Neuronal stem cell (in vitro differentiated cells): Measurements from ENCODE around the gene RAB10.

Experiments
- DNase-seq: peaks from one replicate; pipeline ENCODE4 v3.0.0-alpha.2; 2013; ENCODE audit warnings: low spot score
- H2AFZ ChIP-seq: one replicate; pipeline ENCODE4 v1.6.1; 2013; ENCODE audit warnings: mild to moderate bottlenecking, low read length, inconsistent platforms
- H2AK5ac ChIP-seq: 2 replicates; pipeline ENCODE4 v1.6.1; 2013; ENCODE audit warnings: low read depth, mild to moderate bottlenecking, inconsistent platforms, low read length, moderate library complexity, mixed read lengths
- H2BK120ac ChIP-seq: 2 replicates; pipeline ENCODE4 v1.6.1; 2013; ENCODE audit warnings: low read depth, mild to moderate bottlenecking, inconsistent platforms, low read length, moderate library complexity, mixed read lengths
- H2BK12ac ChIP-seq: one replicate; pipeline ENCODE4 v1.6.1; 2013; ENCODE audit warnings: low read length, inconsistent platforms
- H2BK15ac ChIP-seq: 2 replicates; pipeline ENCODE4 v1.6.1; 2013; ENCODE audit warnings: mild to moderate bottlenecking, low read length, inconsistent platforms, mixed read lengths
- H2BK5ac ChIP-seq: one replicate; pipeline ENCODE4 v1.6.1; 2013; ENCODE audit warnings: inconsistent platforms, mild to moderate bottlenecking, low read length, moderate library complexity
- H3K14ac ChIP-seq: one replicate; pipeline ENCODE4 v1.6.1; 2013; ENCODE audit warnings: low read length, inconsistent platforms
- H3K18ac ChIP-seq: 2 replicates; pipeline ENCODE4 v1.6.1; 2013; ENCODE audit warnings: low read length, inconsistent platforms
- H3K23ac ChIP-seq: 2 replicates; pipeline ENCODE4 v1.6.1; 2013; ENCODE audit warnings: low read depth, mild to moderate bottlenecking, mixed read lengths, low read length, inconsistent platforms; ENCODE audit not compliant: poor library complexity
- H3K27ac ChIP-seq: replicated peaks from 3 replicates; pipeline ENCODE4 v1.5.1; 2013; ENCODE audit warnings: low read length, inconsistent platforms
- H3K27me3 ChIP-seq, 3 experiments: 2 replicates each; pipeline ENCODE4 v1.6.1; 2013; ENCODE audit warnings: low read length in 3 of 3, mild to moderate bottlenecking in 2 of 3, inconsistent platforms in 1 of 3, low read depth in 1 of 3, mixed read lengths in 1 of 3, moderate library complexity in 1 of 3; ENCODE audit not compliant: control insufficient read depth in 3 of 3, insufficient read depth in 3 of 3
- H3K36me3 ChIP-seq, 2 donors: replicated peaks in 1 of 2; 2 replicates each; pipeline ENCODE4 v1.6.1; 2013; ENCODE audit warnings: low read length in 2 of 2; ENCODE audit not compliant: control insufficient read depth in 2 of 2, insufficient read depth in 2 of 2
- H3K4ac ChIP-seq: 2 replicates; pipeline ENCODE4 v1.6.1; 2013; ENCODE audit warnings: inconsistent platforms, mild to moderate bottlenecking, low read length, moderate library complexity
- H3K4me1 ChIP-seq, 2 donors: 1 replicate in 1 of 2; 2 replicates in 1 of 2; pipeline ENCODE4 v1.6.1; 2013; ENCODE audit warnings: low read length in 2 of 2, low read depth in 1 of 2; ENCODE audit not compliant: control insufficient read depth in 2 of 2, insufficient read depth in 1 of 2
- H3K4me2 ChIP-seq: one replicate; pipeline ENCODE4 v1.6.1; 2013; ENCODE audit warnings: mild to moderate bottlenecking, low read length, inconsistent platforms; ENCODE audit not compliant: insufficient read depth, poor library complexity, severe bottlenecking
- H3K4me3 ChIP-seq, 2 donors: 2 replicates each; pipeline ENCODE4 v1.5.1; 2013; ENCODE audit warnings: low read length in 2 of 2, mild to moderate bottlenecking in 2 of 2, inconsistent platforms in 1 of 2, moderate library complexity in 1 of 2
- H3K79me1 ChIP-seq: one replicate; pipeline ENCODE4 v1.6.1; 2013; ENCODE audit warnings: low read depth, mild to moderate bottlenecking, inconsistent platforms, low read length, moderate library complexity
- H3K9ac ChIP-seq: one replicate; pipeline ENCODE4 v1.6.1; 2013; ENCODE audit warnings: mild to moderate bottlenecking, low read depth, low read length, inconsistent platforms; ENCODE audit not compliant: poor library complexity
- H3K9me3 ChIP-seq, 2 donors: replicated peaks in 1 of 2; 2 replicates each; pipeline versions ENCODE3 to v1.6.1; 2013; ENCODE audit warnings: low read length in 2 of 2, mild to moderate bottlenecking in 2 of 2, inconsistent platforms in 1 of 2, low read depth in 1 of 2, mixed read lengths in 1 of 2, moderate library complexity in 1 of 2; ENCODE audit not compliant: control insufficient read depth in 2 of 2, insufficient read depth in 1 of 2
- H4K8ac ChIP-seq: one replicate; pipeline ENCODE4 v1.6.1; 2013; ENCODE audit warnings: low read depth, mild to moderate bottlenecking, inconsistent platforms, low read length, moderate library complexity
- H4K91ac ChIP-seq: one replicate; pipeline ENCODE4 v1.6.1; 2013; ENCODE audit warnings: low read length, low read depth, mild to moderate bottlenecking, inconsistent platforms; ENCODE audit not compliant: poor library complexity
- WGBS, 2 donors: extraction: QIAGEN DNeasy Blood & Tissue Kit; methylation state at CpG; one replicate each; pipeline ENCODE4 v1.1.7; 2013; ENCODE audit warnings: missing lambda C conversion rate in 2 of 2, mixed read lengths in 1 of 2; ENCODE audit not compliant: insufficient read length in 2 of 2, insufficient replicate concordance in 1 of 2; ENCODE audit errors: extremely low coverage in 2 of 2; 5-methylcytosine and 5-hydroxymethylcytosine counted together

RAB10 gene

DNA sequence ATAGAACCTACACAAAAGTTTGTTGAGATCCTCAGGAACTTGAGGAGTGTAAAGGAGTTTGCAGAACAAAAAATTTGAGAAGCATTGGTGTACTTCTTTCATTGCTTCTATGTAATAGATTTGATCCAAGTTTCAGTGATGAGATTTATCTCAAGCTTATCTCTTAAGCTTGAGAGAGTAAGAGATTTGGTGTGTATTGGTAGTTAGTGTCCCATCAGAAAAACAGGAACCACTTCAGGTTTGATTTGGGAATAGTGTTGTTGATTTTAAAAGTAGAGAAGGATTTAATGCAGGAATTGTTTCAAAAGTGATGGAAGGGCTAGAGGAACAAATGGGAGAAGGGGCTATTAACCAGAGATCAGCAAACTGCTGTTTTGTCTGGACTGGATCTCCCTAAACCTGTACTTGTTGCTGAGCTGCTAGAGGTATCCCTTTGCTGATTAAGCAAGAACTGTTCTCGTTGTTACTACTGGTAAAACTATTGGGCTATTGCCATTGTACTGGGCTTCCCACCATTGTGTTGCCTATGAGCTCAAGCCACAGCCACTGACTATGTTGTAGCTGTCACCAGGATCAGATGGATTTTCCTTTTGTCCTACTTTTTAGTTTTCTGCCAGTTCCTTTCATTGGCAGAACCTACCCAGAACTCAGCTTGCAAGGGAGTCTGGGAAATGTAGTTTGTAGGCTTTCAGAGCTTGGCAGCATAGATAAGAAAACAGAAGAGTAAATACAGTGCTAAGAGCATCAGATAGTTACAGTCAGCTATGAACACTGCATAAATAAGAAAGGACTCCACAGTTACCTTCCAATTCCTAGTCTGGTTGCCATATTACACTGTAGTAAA is 39.3 kb downstream of the RAB10 start:
- Histone ChIP-seq H3K23ac (no peak overlapping the region), H3K27ac (no peak overlapping the region), H3K79me1 (peaks cover 6% of the 10 kb centered on the region)

DNA sequence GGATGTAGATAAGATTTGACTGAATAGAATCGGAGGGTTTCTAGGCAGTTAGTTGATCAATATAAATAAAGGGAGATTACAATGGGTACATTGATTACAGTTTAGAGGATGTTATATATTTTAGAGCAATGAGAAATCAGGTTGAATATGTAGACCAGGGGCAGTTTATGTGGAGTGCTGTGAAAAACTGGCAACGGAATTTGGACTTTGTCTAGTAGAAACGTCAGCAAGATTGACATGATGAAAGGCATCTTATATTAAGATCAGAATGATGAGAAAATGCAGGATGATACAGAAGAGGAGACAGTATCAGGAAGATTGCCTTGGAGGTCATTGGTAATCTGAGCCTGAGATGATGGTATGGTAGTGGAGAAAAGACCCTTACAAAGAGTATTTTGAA is 39.9 kb downstream of the RAB10 start:
- H3K9me3 ChIP-seq = peaks cover 0 to 2% of the 10 kb centered on the region in 2 donors
- no CpG with 5 or more reads among the region's 3 CpGs for WGBS, 2 donors

More for the DNA sequence above, 39.3 kb downstream of the RAB10 start:
- Histone ChIP-seq H4K91ac (no peak overlapping the region), H3K4me1 (peaks cover 2 to 4% of the 10 kb centered on the region in 2 donors), H3K9me3 (no peaks in the 10 kb centered on the region), H3K4me3 (no peak overlapping the region), H3K14ac (no peak overlapping the region), H2BK15ac (no peak overlapping the region), H3K27me3 (no peaks in the 10 kb centered on the region), H3K18ac (no peak overlapping the region), H2AFZ (no peak overlapping the region), H2AK5ac (no peak overlapping the region), H2BK5ac (no peak overlapping the region), H3K9ac (no peak overlapping the region), H3K4ac (no peak overlapping the region), H4K8ac (no peak overlapping the region), H2BK12ac (no peak overlapping the region), H3K4me2 (no peak overlapping the region), H2BK120ac (no peak overlapping the region), H3K36me3 (no peaks in the 10 kb centered on the region)
- DNase-seq = no peak
- no CpG with 5 or more reads among the region's 1 CpG for WGBS, 2 donors

DNA sequence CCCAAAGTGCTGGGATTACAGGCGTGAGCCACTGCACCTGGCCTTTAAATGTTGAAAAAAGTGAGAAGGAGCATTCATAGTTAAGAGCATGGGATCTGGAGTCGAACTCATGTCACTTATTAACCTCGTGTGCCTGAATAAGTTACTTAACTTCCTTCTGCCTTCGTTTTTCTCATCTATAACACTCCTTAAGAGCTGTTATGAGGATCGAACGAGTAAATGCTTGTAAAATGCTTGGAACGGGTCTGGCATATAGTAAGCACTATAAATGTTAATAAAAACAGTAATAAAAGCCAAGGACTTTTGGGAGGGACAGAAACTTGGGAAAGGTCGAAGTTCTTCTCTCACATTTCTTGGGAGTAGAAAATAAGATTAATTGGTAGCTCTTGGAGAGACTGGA is 40.8 kb downstream of the RAB10 start:
- Histone ChIP-seq H2AFZ (no peak overlapping the region), H4K91ac (no peak overlapping the region), H2BK5ac (no peak overlapping the region), H3K23ac (no peak overlapping the region), H2AK5ac (no peak overlapping the region), H3K18ac (no peak overlapping the region), H3K4ac (no peak overlapping the region), H3K79me1 (peaks cover 6% of the 10 kb centered on the region), H2BK15ac (no peak overlapping the region), H3K36me3 (no peaks in the 10 kb centered on the region), H2BK120ac (no peak overlapping the region), H3K4me3 (no peak overlapping the region), H3K27ac (no peak overlapping the region), H3K9ac (no peak overlapping the region), H3K9me3 (peaks cover 0 to 2% of the 10 kb centered on the region in 2 donors), H4K8ac (no peak overlapping the region), H3K4me1 (peaks cover 2 to 4% of the 10 kb centered on the region in 2 donors), H3K14ac (no peak overlapping the region), H3K27me3 (no peaks in the 10 kb centered on the region), H2BK12ac (no peak overlapping the region), H3K4me2 (no peak overlapping the region)
- WGBS, 2 donors = no CpG with 5 or more reads among the region's 8 CpGs
- no peak for DNase-seq

More for the DNA sequence above, 39.9 kb downstream of the RAB10 start:
- Histone ChIP-seq H3K18ac (no peak overlapping the region), H3K4me3 (no peak overlapping the region), H2BK15ac (no peak overlapping the region), H2BK5ac (no peak overlapping the region), H3K9ac (no peak overlapping the region), H3K4me2 (no peak overlapping the region), H3K36me3 (no peaks in the 10 kb centered on the region), H3K23ac (no peak overlapping the region), H4K91ac (no peak overlapping the region), H3K27ac (no peak overlapping the region), H3K27me3 (no peaks in the 10 kb centered on the region), H3K4ac (no peak overlapping the region), H3K79me1 (peaks cover 6% of the 10 kb centered on the region), H3K14ac (no peak overlapping the region), H3K4me1 (peaks cover 2 to 4% of the 10 kb centered on the region in 2 donors), H2AFZ (no peak overlapping the region), H2AK5ac (no peak overlapping the region), H2BK12ac (no peak overlapping the region), H4K8ac (no peak overlapping the region), H2BK120ac (no peak overlapping the region)
- DNase-seq = no peak

DNA sequence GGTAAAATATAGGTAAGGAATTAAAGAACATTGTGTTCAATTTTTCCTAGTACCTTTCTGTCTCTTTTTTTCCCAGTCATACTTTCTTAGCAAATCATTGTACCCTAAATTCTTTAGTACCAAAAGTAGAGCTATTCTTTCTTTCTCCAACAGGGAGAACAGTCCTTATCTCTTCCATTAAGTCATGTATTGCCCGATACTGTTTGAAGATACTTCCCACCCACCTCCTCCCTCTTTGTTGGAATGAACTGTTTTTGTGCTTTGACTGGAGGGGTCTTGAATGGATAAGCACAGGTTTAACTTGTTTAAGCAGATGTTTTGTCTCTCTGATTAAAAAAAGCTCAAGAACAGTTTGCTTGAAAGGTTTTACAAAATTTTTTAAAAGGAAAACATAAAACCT is 41.3 kb downstream of the RAB10 start:
- H3K23ac ChIP-seq = no peak overlapping the region
- peaks cover 2% of the 10 kb centered on the region in 2 donors for H3K9me3 ChIP-seq
- H3K4me3 ChIP-seq = no peak overlapping the region
- no peak overlapping the region for H3K9ac ChIP-seq
- H2BK5ac ChIP-seq = no peak overlapping the region
- WGBS, 2 donors = no CpG with 5 or more reads among the region's 1 CpG
- H3K27me3 ChIP-seq = no peaks in the 10 kb centered on the region
- H3K4ac ChIP-seq = no peak overlapping the region
- no peak overlapping the region for H3K18ac ChIP-seq
- H3K79me1 ChIP-seq = peaks cover 4% of the 10 kb centered on the region
- H2AFZ ChIP-seq = no peak overlapping the region
- peaks cover 0 to 2% of the 10 kb centered on the region in 2 donors for H3K36me3 ChIP-seq
- no peak for DNase-seq
- H3K14ac ChIP-seq = no peak overlapping the region
- no peak overlapping the region for H4K8ac ChIP-seq
- no peak overlapping the region for H4K91ac ChIP-seq
- H3K27ac ChIP-seq = no peak overlapping the region
- no peak overlapping the region for H2AK5ac ChIP-seq
- no peak overlapping the region for H2BK15ac ChIP-seq
- H3K4me2 ChIP-seq = no peak overlapping the region
- H3K4me1 ChIP-seq = peaks cover 0 to 4% of the 10 kb centered on the region in 2 donors
- no peak overlapping the region for H2BK12ac ChIP-seq
- H2BK120ac ChIP-seq = no peak overlapping the region
